Ishikawa (cell line): ENCODE results near the gene UBE2Q2.

ENCODE experiments used
- CEBPB ChIP-seq: IDR thresholded peaks from 2 replicates; pipeline ENCODE4 v1.6.1; 2012
- CREB1 ChIP-seq: IDR thresholded peaks from 2 replicates; pipeline ENCODE4 v1.6.1; 2012; ENCODE audit warnings: low read depth
- EGR1 ChIP-seq: IDR thresholded peaks from 2 replicates; pipeline ENCODE4 v1.6.1; 2012
- EP300 ChIP-seq: IDR thresholded peaks from 2 replicates; pipeline ENCODE4 v1.6.1; 2012; ENCODE audit warnings: borderline replicate concordance
- FOXM1 ChIP-seq: IDR thresholded peaks from 2 replicates; pipeline ENCODE4 v1.6.1; 2012; ENCODE audit warnings: low read depth, borderline replicate concordance
- MAX ChIP-seq: IDR thresholded peaks from 2 replicates; pipeline ENCODE4 v1.6.1; 2012
- NFIC ChIP-seq: IDR thresholded peaks from 2 replicates; pipeline ENCODE4 v1.6.1; 2012
- RAD21 ChIP-seq: IDR thresholded peaks from 2 replicates; pipeline ENCODE4 v1.6.1; 2012; ENCODE audit warnings: low read depth
- REST ChIP-seq: IDR thresholded peaks from 2 replicates; pipeline ENCODE4 v1.6.1; 2012; ENCODE audit warnings: low read depth, mild to moderate bottlenecking
- TAF1 ChIP-seq: IDR thresholded peaks from 2 replicates; pipeline ENCODE4 v1.6.1; 2012; ENCODE audit warnings: low read depth, mild to moderate bottlenecking
- TCF12 ChIP-seq: IDR thresholded peaks from 2 replicates; pipeline ENCODE4 v1.6.1; 2012; ENCODE audit warnings: low read depth
- TEAD4 ChIP-seq: IDR thresholded peaks from 2 replicates; pipeline ENCODE4 v1.6.1; 2012
- USF1 ChIP-seq: IDR thresholded peaks from 2 replicates; pipeline ENCODE4 v1.6.1; 2012
- YY1 ChIP-seq: IDR thresholded peaks from 2 replicates; pipeline ENCODE4 v1.6.1; 2012; ENCODE audit warnings: low read depth
- ZBTB7A ChIP-seq: IDR thresholded peaks from 2 replicates; pipeline ENCODE4 v1.6.1; 2012; ENCODE audit warnings: low read depth

Gene UBE2Q2

GRCh38 chr15:75942464-75942863, 99.2 kb downstream of the UBE2Q2 start:
- TF ChIP-seq CEBPB (no peak), FOXM1 (no peak), TEAD4 (no peak), YY1 (no peak), NFIC (no peak), CREB1 (no peak), EP300 (no peak), TCF12 (no peak), USF1 (no peak), TAF1 (no peak)

- no peak for TF ChIP-seq MAX
- no peak for TF ChIP-seq TAF1
- TF ChIP-seq USF1: no peak
- TF ChIP-seq CREB1: no peak
- no peak for TF ChIP-seq YY1
- TF ChIP-seq TEAD4: no peak
- no peak for TF ChIP-seq TCF12
Measured at GRCh38 chr15:75943246-75943645, 100.0 kb downstream of the UBE2Q2 start.

- TF ChIP-seq TEAD4: no peak
- no peak for TF ChIP-seq FOXM1
- TF ChIP-seq EP300: no peak
Measured at GRCh38 chr15:75943713-75944215, 100.5 kb downstream of the UBE2Q2 start.

- TF ChIP-seq EGR1 (no peak), YY1 (no peak), ZBTB7A (no peak), TAF1 (no peak), CREB1 (no peak), TEAD4 (no peak), MAX (no peak), EP300 (no peak), CEBPB (no peak), USF1 (no peak)
Measured at GRCh38 chr15:75945953-75946352, 102.7 kb downstream of the UBE2Q2 start.

GRCh38 chr15:75947092-75947491, 103.8 kb downstream of the UBE2Q2 start:
- TF ChIP-seq USF1: no peak
- no peak for TF ChIP-seq EGR1
- TF ChIP-seq CEBPB: no peak
- no peak for TF ChIP-seq CREB1
- no peak for TF ChIP-seq TEAD4
- TF ChIP-seq TCF12: no peak
- no peak for TF ChIP-seq RAD21
- no peak for TF ChIP-seq REST
- no peak for TF ChIP-seq TAF1
- no peak for TF ChIP-seq NFIC
- TF ChIP-seq EP300: no peak

GRCh38 chr15:75948761-75949296, 105.6 kb downstream of the UBE2Q2 start:
- no peak for TF ChIP-seq TAF1
- TF ChIP-seq MAX: no peak
- no peak for TF ChIP-seq RAD21
- TF ChIP-seq REST: no peak
- no peak for TF ChIP-seq NFIC
- no peak for TF ChIP-seq EP300
- TF ChIP-seq ZBTB7A: no peak
- no peak for TF ChIP-seq CEBPB
- no peak for TF ChIP-seq YY1
- no peak for TF ChIP-seq TEAD4
- no peak for TF ChIP-seq CREB1
- TF ChIP-seq EGR1: no peak
- no peak for TF ChIP-seq TCF12
- TF ChIP-seq USF1: no peak
- TF ChIP-seq FOXM1: no peak
